Right ventricle myocardium superior (tissue), 1 donor: ENCODE measurements around the gene BTBD8. TPM values are rescaled to one million over a fixed set of nuclear protein-coding genes. Genes with fewer than 3 reads are reported as not detected.

ENCODE experiments used
- ATAC-seq: fragments of 200-7000 bp; cut with Tn5 transposase; one replicate; pipeline ENCODE4 v1.9.1; 2020; ENCODE audit warnings: mild to moderate bottlenecking; ENCODE audit not compliant: poor library complexity
- DNase-seq: peaks from one replicate; pipeline ENCODE4 v3.0.0-alpha.2; 2020
- intact Hi-C: fragments of 100-400 bp; cut with DNase I; formaldehyde crosslinking; loops from one replicate; pipeline ENCODE4 v1.11.2; 2022
- total RNA-seq: library from RNA; stranded (reverse); fragmentation: NEBNext Ultra II Directional; extraction: Animal tissue kit (Norgen Biotek cat#: 25700); gene quantifications from one replicate; pipeline ENCODE4 v1.2.1, GENCODE V29; 2021
- donor health status: DM: no; HTN: yes; CAD: no; lungs with severe emphysema.

BTBD8 gene
- total RNA-seq, 1 donor from 2014 or later = 5.9 TPM

DNA sequence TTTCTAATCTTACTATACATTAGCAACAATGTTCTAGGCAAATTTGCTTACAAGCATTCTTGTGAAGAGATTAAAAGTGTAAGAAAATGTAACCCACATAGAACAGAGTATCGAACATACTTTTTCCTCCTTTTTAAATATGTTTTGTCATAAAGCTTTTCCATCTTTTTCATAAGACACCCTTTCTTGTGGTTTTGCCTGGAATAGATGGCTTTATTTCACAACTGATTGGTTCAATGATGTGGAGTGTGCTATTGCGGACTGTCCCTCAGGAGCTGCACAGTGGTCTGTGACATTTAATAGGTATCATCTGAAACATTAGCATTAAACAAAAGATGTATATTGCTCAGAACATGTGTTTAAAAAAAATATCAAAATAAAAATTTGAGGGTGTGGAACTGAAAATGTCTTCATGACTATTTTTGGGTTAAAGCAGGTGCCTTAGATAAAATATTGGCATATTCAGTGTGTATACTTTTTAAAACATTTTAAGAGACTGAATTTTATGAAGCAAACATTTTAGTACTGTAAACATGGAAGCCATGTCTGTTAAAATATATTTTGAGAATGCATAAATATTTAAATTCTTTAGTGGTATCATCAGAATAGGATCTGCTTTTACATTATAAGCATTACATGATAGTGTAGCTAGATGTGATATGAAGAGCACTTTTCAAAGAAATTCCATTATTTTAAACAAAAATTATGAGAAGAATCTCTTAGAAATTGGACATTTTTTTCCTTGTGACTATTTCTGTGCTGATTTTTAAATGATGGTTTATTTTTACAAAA, 89.3 kb downstream of the BTBD8 start:
- no peak for DNase-seq
- intact Hi-C loops = no loop called here
- no peak for ATAC-seq

DNA sequence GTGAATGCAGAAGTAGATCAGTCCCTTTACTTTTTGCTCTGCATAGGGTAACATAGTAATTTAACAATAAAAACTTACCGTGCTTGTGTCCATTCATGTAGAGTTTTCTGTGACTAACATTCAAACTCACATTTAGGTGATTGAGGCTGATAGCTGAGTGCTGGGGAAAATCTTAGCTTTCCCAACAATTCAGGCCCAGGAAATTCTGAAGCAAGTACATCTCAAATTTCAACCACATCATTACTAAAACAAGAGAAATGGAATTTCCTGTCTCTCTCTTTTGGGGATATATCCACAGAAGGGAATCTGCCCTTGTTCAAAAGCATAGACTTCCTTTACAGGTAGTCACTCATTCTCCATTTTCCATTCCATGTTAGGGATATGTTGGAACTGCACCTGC, 104.5 kb downstream of the BTBD8 start:
- ATAC-seq (no peak), DNase-seq (no peak)
- intact Hi-C loops = no loop called here

DNA sequence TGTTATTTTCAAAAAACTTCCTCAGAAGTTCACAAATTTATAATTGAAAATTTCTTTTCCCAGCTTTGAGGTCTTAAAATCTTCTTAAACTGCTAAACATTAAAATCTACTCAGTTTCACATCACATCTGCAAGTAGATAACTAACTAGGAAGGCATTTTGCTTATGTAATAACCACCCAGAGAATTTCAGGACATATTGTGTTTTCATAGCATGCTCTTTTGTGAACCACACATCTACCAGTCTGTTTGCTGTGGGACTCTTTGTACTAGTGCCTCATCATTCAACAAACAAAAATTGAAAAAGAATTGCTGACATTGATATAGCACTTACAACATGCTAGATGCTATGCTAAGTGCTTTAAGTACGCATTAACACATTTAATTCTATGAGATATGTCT, 105.9 kb downstream of the BTBD8 start:
- intact Hi-C loops = no loop called here
- DNase-seq (no peak), ATAC-seq (no peak)

GRCh38 chr1:92188436-92189255, 108.5 kb downstream of the BTBD8 start:
- intact Hi-C loops = no loop called here

DNA sequence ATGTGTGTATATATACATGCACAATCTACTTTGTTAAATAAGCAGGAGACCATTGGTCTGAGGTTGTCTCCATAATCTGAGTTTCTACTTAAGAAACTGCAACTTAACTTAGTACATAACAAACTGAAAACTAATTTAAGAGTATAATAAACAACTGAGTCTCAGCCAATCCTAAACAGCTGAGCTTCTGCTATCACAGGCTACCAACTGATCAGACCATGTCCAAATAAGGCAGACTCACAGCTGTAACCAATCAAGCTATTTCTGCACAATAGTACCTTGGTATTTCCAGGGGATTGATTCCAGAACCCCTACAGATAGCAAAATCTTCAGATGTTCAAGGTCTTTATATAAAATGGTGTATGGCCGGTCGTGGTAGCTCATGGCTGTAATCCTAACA, 111.6 kb downstream of the BTBD8 start:
- DNase-seq = no peak
- intact Hi-C loops = no loop called here
- ATAC-seq = no peak

More at GRCh38 chr1:92188436-92189255, 108.5 kb downstream of the BTBD8 start:
- DNase-seq (no peak), ATAC-seq (no peak)

- no peak for DNase-seq
- intact Hi-C loops = no loop called here
- no peak for ATAC-seq
Observed at GRCh38 chr1:92192246-92192645, 112.1 kb downstream of the BTBD8 start.

GRCh38 chr1:92194511-92194910, 114.4 kb downstream of the BTBD8 start:
- DNase-seq (no peak), ATAC-seq (no peak)
- intact Hi-C loops = no loop called here

DNA sequence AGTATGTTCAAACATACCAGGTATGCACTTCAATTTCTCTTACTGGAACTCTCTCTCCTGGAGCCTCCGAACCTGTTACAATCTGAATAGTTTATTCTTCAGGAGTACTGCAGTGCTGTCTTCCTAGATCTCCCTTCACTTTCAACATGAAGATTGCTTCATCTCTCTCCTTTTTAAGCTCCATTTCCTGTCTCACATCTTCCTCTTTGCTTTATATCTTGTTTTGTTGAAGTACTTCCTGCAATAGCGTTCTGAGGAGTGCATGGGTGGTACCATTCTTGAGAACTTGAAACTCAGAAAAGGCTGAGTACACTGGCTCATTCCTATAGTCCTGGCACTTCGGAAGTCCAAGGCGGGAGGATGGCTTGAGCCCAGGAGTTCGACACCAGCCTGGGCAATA, 121.8 kb downstream of the BTBD8 start:
- intact Hi-C loops = no loop called here
- no peak for ATAC-seq

DNA sequence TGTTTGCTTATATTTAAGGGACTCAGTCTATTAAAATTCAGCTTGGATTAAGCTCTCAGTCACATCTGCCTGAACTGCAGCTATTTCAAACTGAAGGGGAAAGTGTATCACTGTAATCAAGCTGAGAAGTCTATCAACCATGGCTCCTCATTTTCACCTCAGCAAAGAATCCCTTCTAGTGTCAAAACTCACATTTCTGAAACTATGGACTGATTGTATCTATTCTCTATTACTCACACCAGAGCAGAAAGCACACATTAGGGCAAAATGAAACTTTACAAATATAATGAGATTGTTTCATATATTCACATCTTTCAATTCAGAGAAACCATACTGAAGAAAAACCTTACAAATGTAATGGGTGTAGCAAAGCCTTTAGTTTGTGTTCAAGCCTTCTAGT, 123.0 kb downstream of the BTBD8 start:
- no peak for DNase-seq
- ATAC-seq = no peak
- intact Hi-C loops = no loop called here

More for the DNA sequence above, 121.8 kb downstream of the BTBD8 start:
- no peak for DNase-seq

DNA sequence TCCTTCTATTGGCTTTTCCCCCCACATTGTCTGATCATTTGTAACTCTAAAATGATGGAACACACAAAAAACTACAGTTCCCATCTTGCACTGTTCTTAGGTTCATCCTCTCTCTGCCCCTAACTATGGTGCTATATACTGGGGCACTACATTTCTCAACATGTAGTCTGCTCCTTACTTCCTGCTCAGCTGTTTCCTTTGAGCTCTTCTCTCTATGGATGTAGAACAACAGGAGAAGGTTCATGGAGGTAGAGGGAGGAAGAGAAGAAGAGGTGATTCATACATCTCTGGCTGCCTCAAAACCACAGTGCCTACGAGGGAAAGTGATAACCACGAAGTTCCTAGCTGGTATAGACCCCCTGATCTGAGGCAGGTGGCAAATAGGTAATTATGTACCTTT, 130.6 kb downstream of the BTBD8 start:
- intact Hi-C loops = no loop called here
- DNase-seq (no peak), ATAC-seq (no peak)

DNA sequence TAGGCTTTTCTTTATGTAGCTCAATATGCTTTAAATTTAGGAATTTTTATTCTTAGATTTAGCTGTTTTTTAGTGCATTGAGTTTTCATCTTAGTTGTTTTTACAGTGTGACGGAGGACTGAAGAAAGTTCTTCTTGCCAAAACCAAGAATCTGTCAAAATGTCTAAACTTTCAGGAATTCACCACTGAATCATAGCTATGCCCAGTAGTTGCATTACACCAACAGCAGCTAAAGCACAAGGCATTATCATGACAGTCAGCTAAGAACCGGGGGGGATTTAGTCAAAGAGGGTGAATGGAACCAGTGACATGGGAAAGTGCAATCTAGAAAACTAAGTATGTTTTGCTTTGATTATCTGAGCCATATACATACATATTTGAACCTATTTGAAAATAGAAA, 131.0 kb downstream of the BTBD8 start:
- DNase-seq = no peak
- no peak for ATAC-seq
- intact Hi-C loops = no loop called here

DNA sequence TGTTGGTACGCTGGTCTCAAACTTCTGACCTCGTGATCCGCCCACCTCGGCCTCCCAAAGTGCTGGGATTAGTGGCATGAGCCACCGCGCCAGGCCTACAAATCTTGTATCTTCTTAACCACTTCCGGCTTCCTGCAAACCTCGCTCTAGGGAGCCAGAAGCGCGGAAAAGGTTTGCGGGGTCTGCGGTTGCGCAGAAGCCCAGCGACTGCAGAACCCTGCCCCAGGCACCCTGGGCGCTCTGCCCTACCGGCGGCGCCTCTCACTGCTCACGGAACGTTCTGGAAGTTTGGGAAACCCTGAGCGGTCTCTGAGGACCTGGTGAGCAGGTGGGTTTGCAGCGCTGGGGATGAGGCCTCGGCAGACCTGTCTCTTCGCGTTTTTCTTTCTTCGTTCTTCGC, 137.6 kb downstream of the BTBD8 start, which contains the start of gene C1orf146:
C1orf146 (plus strand) TSS at position 195 of the 400 bp plus-strand sequence. CDS start 13,506 bp downstream, outside the sequence.
- DNase-seq = no peak
- ATAC-seq = no peak
- intact Hi-C loops = no loop called here

GRCh38 chr1:92218559-92218958, 138.4 kb downstream of the BTBD8 start:
- intact Hi-C loops = no loop called here
- DNase-seq (no peak), ATAC-seq (no peak)

DNA sequence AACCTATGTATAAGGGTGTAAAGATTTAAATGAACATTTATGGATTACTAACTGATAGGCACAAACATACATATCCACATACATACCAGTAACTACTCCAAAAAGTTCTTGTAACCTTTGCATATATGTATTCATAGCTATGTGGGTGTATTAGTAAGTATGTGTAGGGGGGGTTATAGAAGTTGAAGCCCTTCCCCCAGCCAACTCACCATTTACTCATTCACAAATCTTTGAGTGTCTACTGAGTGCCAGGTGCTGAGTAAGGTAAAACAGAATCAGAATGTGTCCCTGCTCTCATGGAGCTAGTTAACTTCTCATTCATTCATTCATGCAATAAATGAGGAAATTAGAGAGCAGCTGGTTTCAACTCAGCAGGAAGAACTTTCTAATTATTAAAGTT, 138.9 kb downstream of the BTBD8 start:
- intact Hi-C loops = no loop called here
- DNase-seq (no peak), ATAC-seq (no peak)

GRCh38 chr1:92228401-92228800, 148.3 kb downstream of the BTBD8 start:
- intact Hi-C loops = no loop called here
- DNase-seq (no peak), ATAC-seq (no peak)

- intact Hi-C loops = no loop called here
- ATAC-seq (no peak), DNase-seq (no peak)
Observed at GRCh38 chr1:92230736-92231135, 150.6 kb downstream of the BTBD8 start.
